Sigmoid colon (tissue), 4 donors: Measurements from ENCODE around the gene RFPL4A.

Source experiments
- CTCF ChIP-seq, 4 experiments: fragments of 450-650 bp in 3 of 4; fragments of 200-600 bp in 1 of 4; IDR thresholded peaks; one replicate each; pipeline ENCODE4 v1.5.1; 2016 to 2019; ENCODE audit warnings: antibody characterized with exemption in 4 of 4, mild to moderate bottlenecking in 3 of 4, moderate library complexity in 2 of 4
- EP300 ChIP-seq, 4 donors: sonication (generic); formaldehyde crosslinking; IDR thresholded peaks; one replicate each; pipeline ENCODE4 v1.6.1; 2017; ENCODE audit warnings: antibody characterized with exemption in 4 of 4
- POLR2A ChIP-seq, 2 donors: fragments of 450-650 bp; IDR thresholded peaks; one replicate each; pipeline ENCODE4 v1.6.1; 2016; ENCODE audit warnings: antibody characterized with exemption in 2 of 2, mild to moderate bottlenecking in 2 of 2, moderate library complexity in 2 of 2
- POLR2AphosphoS5 ChIP-seq, 4 donors: sonication (generic); formaldehyde crosslinking; IDR thresholded peaks; one replicate each; pipeline ENCODE4 v1.6.1; 2017; ENCODE audit warnings: antibody characterized with exemption in 4 of 4

- no peak for TF ChIP-seq POLR2A (IDR thresholded peaks at IDR 0.05)
- no peak for TF ChIP-seq CTCF (IDR thresholded peaks at IDR 0.05)
- no peak for TF ChIP-seq EP300 (IDR thresholded peaks at IDR 0.05)
- no peak for TF ChIP-seq POLR2AphosphoS5 (IDR thresholded peaks at IDR 0.05)
These were observed 38.6 kb upstream of the RFPL4A start for GRCh38 chr19:55720214-55720746.
